HEK293T (cell line): ENCODE measurements around the gene BMPR2.
"Not testable (repeated sequence)": the region's sequence is repeated elsewhere in the genome, so short reads cannot be mapped to it uniquely, and the experiment has no call there.

Experiments
- CTCF ChIA-PET: fragments of 350-600 bp; formaldehyde crosslinking; extraction: SDS; loops from one replicate; lab custom pipeline; 2021; ENCODE audit warnings: antibody characterized with exemption, inconsistent platforms; lab: Yijun Ruan, JAX
- POLR2A ChIA-PET: fragments of 350-600 bp; formaldehyde crosslinking; extraction: SDS; loops from one replicate; lab custom pipeline; 2020; ENCODE audit warnings: antibody characterized with exemption, inconsistent platforms; lab: Yijun Ruan, JAX
- DNase-seq: peaks from one replicate; pipeline ENCODE4 v3.0.0; 2012; ENCODE audit warnings: mixed read lengths; ENCODE audit errors: extremely low spot score
- ARNT ChIP-seq: fragments of 450-650 bp; IDR thresholded peaks from 2 replicates; pipeline ENCODE4 v1.6.1; 2017; ENCODE audit warnings: mild to moderate bottlenecking
- BHLHE40 ChIP-seq: fragments of 450-650 bp; IDR thresholded peaks from 2 replicates; pipeline ENCODE4 v1.6.1; 2016; ENCODE audit warnings: mild to moderate bottlenecking, moderate library complexity, borderline replicate concordance
- CTBP1 ChIP-seq: fragments of 450-650 bp; IDR thresholded peaks from 2 replicates; pipeline ENCODE4 v1.6.1; 2016; ENCODE audit warnings: borderline replicate concordance
- ELF4 ChIP-seq: fragments of 450-650 bp; IDR thresholded peaks from 2 replicates; pipeline ENCODE4 v1.6.1; 2017; ENCODE audit warnings: antibody characterized with exemption
- FOXA1 ChIP-seq: fragments of 450-650 bp; IDR thresholded peaks from 2 replicates; pipeline ENCODE4 v1.6.1; 2016; ENCODE audit warnings: mild to moderate bottlenecking
- FOXK2 ChIP-seq: fragments of 450-650 bp; IDR thresholded peaks from 2 replicates; pipeline ENCODE4 v1.6.1; 2016; ENCODE audit warnings: mild to moderate bottlenecking
- FOXM1 ChIP-seq: fragments of 450-650 bp; IDR thresholded peaks from 2 replicates; pipeline ENCODE4 v1.6.1; 2017; ENCODE audit warnings: mild to moderate bottlenecking, borderline replicate concordance
- HDGF ChIP-seq: fragments of 450-650 bp; IDR thresholded peaks from 2 replicates; pipeline ENCODE4 v1.6.1; 2017; ENCODE audit warnings: antibody characterized with exemption, borderline replicate concordance
- L3MBTL2 ChIP-seq: fragments of 450-650 bp; conservative IDR thresholded peaks from 2 replicates; pipeline ENCODE4 v1.6.1; 2016; ENCODE audit warnings: mild to moderate bottlenecking
- LEF1 ChIP-seq: fragments of 450-650 bp; IDR thresholded peaks from 2 replicates; pipeline ENCODE4 v1.6.1; 2017; ENCODE audit warnings: mild to moderate bottlenecking, borderline replicate concordance
- NFRKB ChIP-seq: fragments of 450-650 bp; IDR thresholded peaks from 2 replicates; pipeline ENCODE4 v1.6.1; 2016; ENCODE audit warnings: mild to moderate bottlenecking, moderate library complexity
- SP1 ChIP-seq: fragments of 450-650 bp; IDR thresholded peaks from 2 replicates; pipeline ENCODE4 v1.6.1; 2017
- SUZ12 ChIP-seq: fragments of 450-650 bp; IDR thresholded peaks from 2 replicates; pipeline ENCODE4 v1.6.1; 2016; ENCODE audit warnings: mild to moderate bottlenecking
- TARDBP ChIP-seq: fragments of 450-650 bp; IDR thresholded peaks from 2 replicates; pipeline ENCODE4 v1.6.1; 2016
- ZNF384 ChIP-seq: fragments of 450-650 bp; IDR thresholded peaks from 2 replicates; pipeline ENCODE4 v1.6.1; 2016
- TF ChIP-seq, protein P1 (sequence below): fragments of 450-650 bp; IDR thresholded peaks from 2 replicates; pipeline ENCODE4 v1.6.1; 2016

The BMPR2 gene

DNA sequence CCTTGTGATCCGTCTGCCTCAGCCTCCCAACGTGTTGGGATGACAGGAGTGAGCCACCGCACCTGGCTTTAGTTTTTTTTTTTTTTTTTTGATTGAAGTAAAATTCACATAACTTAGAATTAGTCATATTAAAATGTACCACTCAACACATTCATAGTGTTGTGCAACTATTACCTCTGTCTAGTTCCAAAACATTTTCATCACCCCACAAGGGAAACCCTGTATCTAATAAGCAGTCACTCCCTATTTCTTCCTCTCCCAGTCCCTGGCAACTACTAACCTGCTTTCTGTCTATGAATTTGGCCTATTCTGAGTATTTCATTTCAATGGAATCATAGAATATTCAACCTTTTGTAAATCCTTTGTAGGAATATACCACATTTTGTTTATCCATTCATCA, 134.8 kb downstream of the BMPR2 start:
- ChIA-PET POLR2A (no interaction called here), CTCF (no interaction called here)
- TF ChIP-seq FOXK2 (no peak), L3MBTL2 (no peak), ARNT (no peak), BHLHE40 (no peak), NFRKB (no peak), FOXA1 (no peak), FOXM1 (no peak), TARDBP (no peak), HDGF (no peak), LEF1 (no peak)
- no peak for DNase-seq

DNA sequence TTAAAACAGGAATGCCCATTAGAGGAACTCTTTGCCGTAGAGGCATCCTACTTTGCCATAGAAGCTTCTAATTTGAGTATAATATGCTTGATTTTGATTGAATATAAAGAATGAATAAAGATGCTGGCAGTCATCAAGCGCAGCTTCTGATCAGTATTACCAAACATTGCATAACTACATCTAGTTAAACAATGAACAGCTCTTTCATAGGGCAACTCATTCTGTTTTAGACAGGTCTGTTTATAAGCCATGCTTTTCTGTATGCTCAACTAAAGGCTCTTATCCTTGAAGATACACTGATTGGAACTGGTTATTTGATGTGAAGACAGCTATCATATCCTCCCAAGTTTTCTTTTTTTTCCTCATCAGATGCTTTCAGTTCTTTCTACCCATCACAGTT, 136.0 kb downstream of the BMPR2 start:
- DNase-seq: no peak
- ChIA-PET POLR2A (no interaction called here), CTCF (no interaction called here)
- TF ChIP-seq FOXM1 (no peak), FOXA1 (no peak), LEF1 (no peak)

DNA sequence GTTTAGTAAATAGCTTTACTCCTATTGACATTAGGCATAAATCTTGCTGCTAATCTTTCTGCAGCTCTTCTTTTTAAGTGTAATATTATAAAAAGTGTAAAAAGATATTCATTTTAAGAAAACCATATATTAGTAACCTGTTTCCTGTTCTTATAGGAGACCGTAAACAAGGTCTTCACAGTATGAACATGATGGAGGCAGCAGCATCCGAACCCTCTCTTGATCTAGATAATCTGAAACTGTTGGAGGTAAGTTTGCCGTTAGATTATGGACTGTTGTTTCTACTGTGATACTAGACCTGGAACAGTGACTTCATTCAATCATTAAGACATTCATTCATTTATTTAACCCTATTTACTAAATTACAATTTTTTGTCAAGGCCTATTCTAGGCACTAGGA, 138.6 kb downstream of the BMPR2 start:
- ChIA-PET POLR2A (no interaction called here), CTCF (no interaction called here)
- TF ChIP-seq BHLHE40 (no peak), NFRKB (no peak), FOXA1 (no peak), LEF1 (no peak), CTBP1 (no peak), ARNT (no peak), FOXM1 (no peak)
- TF ChIP-seq, protein P1, sequence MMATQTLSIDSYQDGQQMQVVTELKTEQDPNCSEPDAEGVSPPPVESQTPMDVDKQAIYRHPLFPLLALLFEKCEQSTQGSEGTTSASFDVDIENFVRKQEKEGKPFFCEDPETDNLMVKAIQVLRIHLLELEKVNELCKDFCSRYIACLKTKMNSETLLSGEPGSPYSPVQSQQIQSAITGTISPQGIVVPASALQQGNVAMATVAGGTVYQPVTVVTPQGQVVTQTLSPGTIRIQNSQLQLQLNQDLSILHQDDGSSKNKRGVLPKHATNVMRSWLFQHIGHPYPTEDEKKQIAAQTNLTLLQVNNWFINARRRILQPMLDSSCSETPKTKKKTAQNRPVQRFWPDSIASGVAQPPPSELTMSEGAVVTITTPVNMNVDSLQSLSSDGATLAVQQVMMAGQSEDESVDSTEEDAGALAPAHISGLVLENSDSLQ: no peak
- DNase-seq: no peak

DNA sequence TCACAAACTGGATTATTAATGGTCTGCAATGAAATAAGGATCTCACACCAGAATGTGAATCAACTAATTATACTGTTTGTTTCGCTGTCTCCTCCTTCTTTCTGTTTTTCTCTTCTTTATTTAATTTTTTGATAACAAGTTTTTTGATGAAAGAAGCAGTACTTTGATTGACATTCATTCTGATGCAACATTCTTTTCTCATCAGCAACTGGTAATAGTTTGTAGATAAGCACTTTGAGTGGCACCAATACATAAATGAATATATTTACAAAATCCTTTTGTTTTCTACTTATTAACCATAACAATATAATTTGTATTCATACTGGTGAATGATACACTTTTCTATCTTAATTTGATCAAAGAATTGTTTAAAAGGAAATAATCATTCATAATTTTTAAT, 143.3 kb downstream of the BMPR2 start:
- TF ChIP-seq ELF4 (no peak), TARDBP (no peak), FOXK2 (no peak), CTBP1 (no peak), NFRKB (no peak), ARNT (no peak), ZNF384 (no peak), SP1 (no peak), FOXA1 (no peak), FOXM1 (no peak), BHLHE40 (no peak), SUZ12 (no peak), LEF1 (no peak)
- POLR2A ChIA-PET: no interaction called here
- DNase-seq: no peak
- CTCF ChIA-PET: no interaction called here

DNA sequence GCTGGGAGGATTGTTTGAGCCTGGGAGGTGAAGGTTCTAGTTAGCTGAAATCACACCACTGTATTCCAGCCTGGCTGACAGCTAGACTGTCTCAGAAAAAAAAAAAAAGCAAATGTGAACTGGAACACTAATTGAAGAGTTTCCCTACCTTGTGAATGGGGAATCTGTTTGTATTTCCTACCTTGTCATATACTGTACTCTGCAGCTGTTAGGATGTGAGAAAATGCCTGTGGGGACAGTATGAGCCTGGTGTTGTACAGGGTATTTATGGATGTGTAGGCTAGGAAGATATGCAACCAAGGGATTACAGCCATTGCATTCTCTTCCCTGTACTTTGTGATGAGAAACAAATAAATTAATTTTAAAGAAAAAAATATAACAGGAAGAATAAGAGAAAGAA, 145.3 kb downstream of the BMPR2 start:
- ChIA-PET POLR2A (no interaction called here), CTCF (no interaction called here)
- DNase-seq: no peak
- no peak for TF ChIP-seq SP1
- TF ChIP-seq CTBP1: no peak
- TF ChIP-seq HDGF: no peak
- TF ChIP-seq FOXM1: no peak
- TF ChIP-seq L3MBTL2: no peak
- TF ChIP-seq, protein P1: no peak
- TF ChIP-seq ELF4: no peak
- TF ChIP-seq BHLHE40: no peak
- no peak for TF ChIP-seq ARNT
- TF ChIP-seq ZNF384: no peak
- TF ChIP-seq FOXK2: no peak
- TF ChIP-seq LEF1: no peak
- TF ChIP-seq TARDBP: no peak

DNA sequence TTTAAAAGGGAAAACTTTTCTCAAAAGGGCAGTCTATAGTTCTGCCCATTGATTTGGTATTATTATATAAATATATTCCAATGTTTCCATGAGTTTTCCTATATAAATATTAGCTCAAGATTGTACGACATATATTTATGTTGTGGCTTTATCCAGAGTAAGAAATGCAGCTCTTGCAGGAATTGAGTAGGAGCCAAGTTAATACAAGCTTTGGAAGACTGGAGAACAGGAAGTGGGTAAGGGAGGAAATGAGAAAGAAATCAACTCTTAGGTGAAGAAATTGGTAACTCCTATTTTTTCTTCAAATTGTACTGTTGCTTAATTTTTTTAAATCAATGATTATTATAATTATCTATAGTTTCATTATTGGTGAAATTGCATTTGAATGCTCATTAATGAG, 153.3 kb downstream of the BMPR2 start:
- no peak for DNase-seq
- CTCF ChIA-PET: no interaction called here
- TF ChIP-seq, protein P1: no peak
- TF ChIP-seq FOXK2 (no peak), ELF4 (no peak), ZNF384 (no peak), CTBP1 (no peak), L3MBTL2 (no peak), SP1 (no peak), HDGF (no peak), ARNT (no peak), SUZ12 (no peak), NFRKB (no peak), LEF1 (no peak), TARDBP (no peak), FOXM1 (no peak), FOXA1 (no peak)
- POLR2A ChIA-PET: no interaction called here

DNA sequence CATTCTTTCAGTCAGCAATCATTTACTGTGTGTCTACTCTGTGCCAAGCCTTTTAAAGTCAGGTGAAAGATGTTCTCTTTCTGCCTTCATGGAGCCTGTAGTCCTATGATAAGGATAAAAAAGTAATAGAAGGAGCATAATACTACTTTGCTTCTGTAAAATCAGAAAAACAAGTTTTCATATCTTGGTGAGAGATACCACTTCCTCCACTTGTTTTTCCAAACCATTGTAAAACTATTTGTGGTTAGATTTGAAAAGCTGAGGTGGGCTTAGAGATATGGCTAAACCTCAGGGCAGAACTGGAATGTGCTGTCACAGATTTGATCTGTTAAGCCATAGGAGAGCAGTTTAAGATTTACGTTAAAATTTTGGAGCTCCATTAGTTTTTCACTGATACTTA, 153.9 kb downstream of the BMPR2 start:
- ChIA-PET POLR2A (no interaction called here), CTCF (no interaction called here)
- no peak for TF ChIP-seq SUZ12
- no peak for TF ChIP-seq LEF1
- no peak for TF ChIP-seq L3MBTL2
- no peak for TF ChIP-seq SP1
- TF ChIP-seq, protein P1: no peak
- no peak for TF ChIP-seq ARNT
- TF ChIP-seq ZNF384: no peak
- no peak for TF ChIP-seq NFRKB
- TF ChIP-seq ELF4: no peak
- TF ChIP-seq BHLHE40: no peak
- no peak for TF ChIP-seq HDGF
- no peak for DNase-seq

DNA sequence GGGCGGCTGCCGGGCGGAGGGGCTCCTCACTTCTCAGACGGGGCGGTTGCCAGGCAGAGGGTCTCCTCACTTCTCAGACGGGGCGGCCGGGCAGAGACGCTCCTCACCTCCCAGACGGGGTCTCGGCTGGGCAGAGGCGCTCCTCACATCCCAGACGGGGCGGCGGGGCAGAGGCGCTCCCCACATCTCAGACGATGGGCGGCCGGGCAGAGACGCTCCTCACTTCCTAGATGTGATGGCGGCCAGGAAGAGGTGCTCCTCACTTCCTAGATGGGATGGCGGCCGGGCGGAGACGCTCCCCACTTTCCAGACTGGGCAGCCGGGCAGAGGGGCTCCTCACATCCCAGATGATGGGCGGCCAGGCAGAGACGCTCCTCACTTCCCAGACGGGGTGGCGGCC, 159.2 kb downstream of the BMPR2 start:
- CTCF ChIA-PET, POLR2A ChIA-PET, DNase-seq: not testable (repeated sequence)
